ENCODE results near the gene CNTNAP5.

CNTNAP5 gene

DNA sequence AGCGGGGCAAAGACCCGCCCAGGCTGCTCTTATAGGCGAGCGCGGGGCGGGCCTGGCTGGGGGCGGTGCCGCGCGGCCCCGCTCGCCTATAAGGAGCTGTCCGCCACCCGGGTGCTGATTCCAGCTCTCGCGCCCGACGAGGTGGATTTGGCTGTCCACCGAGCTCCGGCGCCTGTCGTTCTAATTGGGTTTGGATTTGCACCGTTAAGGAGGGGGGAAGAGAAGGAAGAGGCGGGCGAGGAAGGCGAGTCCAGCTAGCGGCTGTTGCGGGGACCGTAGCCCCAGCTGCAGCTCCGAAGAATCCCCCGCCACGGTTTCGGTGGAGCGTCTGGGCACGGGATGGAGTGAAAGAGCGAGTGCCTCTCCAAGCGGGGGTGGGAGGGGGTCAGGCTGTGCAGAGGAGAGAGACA is at the start of gene CNTNAP5:
CNTNAP5 (plus strand) TSS at position 117 of the 410 bp plus-strand sequence. CDS start 364 bp downstream, outside the sequence.
- no peak for DNase-seq

DNA sequence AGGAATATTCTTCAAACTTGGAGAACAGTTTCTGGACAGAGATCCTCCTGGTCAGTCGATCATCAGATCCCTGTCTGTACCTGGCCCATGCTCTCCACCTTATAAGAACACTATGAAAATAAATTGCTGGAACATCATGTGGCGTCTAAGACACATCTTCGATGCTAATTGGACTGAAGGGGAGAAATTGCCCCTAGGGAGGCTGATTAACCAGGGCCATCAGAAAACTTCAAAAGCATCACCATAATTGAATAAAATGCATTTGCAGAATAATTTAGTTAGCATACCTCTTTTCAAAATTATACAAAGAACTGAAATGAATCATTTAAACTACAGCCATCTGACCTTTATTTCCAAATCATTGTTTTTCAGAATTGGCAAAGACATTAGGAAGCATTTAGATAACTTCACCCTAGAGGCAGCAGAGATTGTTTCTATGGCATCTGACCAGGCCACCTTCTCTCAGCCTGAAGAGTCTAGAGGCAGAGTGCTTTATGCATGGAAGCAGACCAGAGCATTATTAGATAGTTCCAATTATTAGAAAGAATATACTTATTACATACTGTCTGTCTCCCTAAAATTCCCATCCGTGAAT is 48.9 kb upstream of the CNTNAP5 start:
- DNase-seq, result no peak

DNA sequence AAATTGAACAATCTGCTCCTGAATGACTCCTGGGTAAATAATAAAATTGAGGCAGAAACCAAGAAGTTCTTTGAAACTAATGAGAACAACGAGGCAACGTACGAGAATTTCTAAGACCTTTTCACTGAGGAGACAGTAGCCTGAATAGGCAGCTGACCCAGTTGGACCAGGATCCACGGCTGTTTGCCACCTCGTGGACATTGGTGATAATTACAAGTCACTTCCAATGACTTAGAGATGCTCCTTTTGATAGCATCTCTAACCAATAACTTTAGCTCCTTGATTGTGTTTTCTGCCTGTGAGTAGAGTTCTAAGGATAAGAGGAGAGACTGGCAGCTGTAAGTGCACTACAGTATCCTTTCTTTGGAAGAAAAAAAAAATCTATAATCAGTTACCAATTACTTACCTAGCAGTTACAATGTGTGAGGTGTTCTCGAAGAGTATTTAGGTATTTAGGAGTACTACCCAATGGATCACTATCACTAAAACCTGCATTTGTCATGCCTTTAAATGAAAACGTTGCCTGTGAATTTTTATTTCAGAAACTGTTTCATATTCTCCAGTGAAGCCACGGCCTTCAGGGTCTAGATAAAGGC is 31.3 kb upstream of the CNTNAP5 start:
- DNase-seq, result no peak

DNA sequence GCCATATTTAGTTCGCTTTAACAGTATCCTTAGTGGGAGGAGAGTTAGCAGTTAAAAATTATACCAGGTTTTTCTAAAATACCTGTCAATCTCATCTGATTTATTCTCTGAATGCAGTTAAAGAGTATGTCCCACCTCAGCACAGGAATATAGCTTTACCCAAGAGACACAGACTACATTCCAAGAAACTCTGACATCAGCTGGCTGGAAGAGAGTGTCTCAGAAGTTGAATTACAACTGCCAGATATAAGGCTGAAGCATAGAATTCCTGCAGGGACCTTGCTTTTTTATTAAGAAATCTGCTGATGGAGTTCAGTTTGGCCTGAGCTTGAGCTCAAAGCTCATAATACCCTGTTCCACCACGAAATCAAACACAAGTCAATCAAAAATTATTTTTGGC is 25.4 kb upstream of the CNTNAP5 start:
- DNase-seq, result no peak

DNA sequence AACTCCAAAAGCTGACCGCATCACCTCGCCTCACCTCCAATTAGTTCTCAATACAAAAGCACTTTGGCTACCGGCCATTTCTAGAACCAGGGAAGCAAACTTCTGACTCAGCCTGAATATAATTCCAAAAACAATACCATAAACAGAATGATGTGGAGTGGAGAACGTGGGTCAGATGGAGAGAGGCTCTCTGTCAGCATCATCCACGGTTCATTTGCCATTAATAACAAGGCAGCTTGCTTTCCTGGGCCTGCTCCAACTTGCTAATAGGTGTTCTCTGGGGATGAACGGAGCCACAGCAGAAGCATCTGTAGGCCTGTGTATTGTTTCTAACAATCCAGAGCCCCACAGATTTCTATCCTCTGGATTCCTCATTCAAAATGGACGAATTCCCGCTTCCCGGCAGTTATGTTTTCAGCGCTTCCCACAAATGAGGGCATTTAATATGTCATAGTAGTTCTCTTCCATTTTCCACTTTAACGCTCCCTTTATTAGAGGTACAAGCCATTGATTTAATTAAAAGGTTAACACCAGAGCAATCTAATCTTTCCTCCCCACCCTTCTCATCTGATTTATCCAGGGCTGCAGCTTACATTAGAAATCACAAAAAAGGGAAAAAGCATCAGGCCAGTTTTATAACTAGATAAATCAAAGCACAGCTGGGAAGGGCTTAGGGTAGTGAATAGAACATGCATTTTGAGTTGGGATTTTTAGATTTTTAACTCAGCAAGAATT is 23.2 kb upstream of the CNTNAP5 start:
- DNase-seq, result no peak

DNA sequence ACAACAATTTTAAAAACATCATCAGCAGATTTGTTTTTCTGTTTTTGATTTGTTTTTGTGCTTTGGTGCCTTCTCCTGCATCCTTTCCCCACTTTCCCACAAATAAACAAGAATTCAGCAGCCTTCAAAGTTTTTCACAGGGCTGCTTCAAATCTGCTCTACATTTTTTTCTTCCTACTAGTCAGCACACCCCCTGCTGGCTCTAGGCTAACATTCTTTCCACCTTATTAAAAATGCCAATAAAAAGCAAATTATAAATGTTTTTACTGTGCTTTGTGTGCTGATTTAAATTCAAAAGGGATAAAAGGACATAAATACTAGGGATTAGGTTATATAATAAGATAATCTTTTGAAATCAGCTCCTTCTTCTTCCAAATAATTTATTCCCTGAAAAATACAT is 6.2 kb upstream of the CNTNAP5 start:
- no peak for DNase-seq

DNA sequence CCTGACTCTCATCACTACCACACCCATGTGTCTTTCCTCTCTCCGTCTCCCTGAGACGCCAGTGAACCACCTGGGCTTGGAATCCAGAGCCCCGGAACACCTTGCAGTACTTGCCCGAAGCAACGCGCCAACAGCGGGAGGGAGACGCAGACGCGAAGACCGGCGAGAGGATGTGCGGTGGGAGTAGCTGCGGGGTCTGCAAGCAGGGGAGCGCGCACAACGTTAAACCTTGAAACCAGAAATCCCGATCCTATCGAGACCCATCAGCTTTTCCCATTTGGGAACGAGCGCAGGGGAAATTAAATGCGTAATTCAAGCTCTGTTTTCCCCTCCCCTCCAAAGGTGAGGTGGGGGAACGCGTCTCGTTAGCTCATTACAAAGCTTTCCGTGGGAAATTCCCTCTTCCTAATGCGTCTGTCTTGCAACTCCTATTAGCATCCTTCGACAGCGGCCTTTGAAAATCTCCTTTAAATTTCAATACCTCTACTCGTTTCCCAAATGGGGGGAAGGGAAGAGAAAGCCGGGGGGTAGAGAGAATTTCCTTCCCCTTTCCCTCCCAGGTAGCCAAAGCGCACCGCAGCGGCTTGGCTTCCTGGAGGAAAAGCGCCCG is 421 bp upstream of the CNTNAP5 start:
- no peak for DNase-seq

DNA sequence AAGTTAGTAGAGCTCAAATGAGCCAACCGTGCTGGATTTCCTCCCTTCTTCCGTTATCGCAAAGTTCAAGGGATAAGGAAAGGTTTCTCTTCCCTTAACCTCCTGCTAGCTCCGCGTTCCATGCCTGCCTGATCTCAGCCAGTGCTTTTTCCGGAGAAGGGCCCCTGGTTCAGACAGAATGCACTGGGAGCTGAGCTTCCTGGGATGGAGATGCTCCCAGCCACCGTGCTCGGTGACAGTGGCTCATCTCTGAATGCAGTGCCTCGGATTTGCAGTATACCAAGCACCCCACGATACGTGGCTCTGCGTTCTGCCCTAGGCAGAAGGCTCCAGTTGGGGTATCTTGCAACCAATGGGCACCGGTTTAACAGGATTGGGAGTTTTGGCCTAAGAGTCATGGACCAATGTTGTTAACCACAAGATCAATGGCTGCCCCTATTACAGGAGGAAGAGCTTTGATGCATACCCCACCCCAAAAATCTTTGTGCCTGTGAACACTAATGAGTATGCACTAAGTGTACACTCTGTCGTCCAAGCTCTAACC is 876 bp downstream of the CNTNAP5 start:
- no peak for DNase-seq

DNA sequence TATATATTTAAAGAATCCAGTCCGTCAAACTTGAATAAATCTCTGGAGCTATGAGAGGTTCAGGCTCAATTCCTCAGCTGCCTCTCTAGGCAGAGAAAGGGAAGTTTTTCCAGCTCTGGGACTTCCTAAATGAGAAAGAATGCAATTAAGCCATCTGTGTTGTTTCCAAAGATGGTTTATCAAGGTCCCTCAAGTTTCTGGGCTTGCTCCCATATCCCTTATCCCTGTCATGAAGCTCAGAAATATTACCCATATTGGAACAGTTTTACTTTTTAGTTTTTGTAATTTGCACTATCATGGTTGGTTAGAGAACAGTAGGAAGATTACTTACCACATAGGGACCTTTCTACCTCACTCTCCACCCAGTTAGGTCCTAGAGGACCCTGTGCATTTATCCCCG is 1.4 kb downstream of the CNTNAP5 start:
- DNase-seq, result no peak

DNA sequence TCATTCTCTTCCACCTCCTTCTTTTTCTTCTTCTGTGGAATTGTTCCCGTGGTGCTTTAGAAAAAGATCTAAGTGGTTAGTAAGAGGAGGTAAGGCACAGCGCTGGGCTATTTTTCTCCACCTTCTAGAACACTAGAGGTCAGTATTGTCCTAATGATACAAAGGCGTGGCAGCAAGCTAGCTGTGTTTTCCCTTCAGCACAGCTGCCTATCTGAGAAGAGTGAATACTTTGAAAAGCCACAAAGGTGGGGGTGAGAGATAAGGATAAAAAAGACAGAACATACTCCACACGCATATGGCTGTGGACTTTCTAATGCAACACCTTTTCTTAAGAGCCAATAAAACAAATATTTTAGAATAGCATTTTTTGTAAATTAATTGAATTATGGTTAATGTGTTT is 2.1 kb downstream of the CNTNAP5 start:
- DNase-seq, result no peak

DNA sequence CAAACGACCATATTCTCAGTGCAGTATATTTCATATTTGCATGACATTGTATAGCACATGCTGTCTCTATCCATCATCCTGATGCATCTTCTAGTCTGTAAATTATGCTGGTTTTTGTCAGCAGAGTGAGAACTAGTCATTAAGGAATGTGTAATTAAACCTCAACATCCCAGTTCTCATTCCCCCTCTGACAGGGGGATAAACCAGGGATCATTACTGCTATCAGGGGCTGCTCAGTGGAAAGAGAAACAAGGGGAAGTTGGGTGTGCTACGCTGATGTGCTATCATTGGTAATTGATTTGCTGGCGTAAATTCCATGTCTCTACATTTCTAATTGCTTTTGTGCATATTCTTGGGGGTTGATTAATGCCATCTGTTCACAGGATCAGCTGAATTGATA is 7.7 kb downstream of the CNTNAP5 start:
- no peak for DNase-seq

DNA sequence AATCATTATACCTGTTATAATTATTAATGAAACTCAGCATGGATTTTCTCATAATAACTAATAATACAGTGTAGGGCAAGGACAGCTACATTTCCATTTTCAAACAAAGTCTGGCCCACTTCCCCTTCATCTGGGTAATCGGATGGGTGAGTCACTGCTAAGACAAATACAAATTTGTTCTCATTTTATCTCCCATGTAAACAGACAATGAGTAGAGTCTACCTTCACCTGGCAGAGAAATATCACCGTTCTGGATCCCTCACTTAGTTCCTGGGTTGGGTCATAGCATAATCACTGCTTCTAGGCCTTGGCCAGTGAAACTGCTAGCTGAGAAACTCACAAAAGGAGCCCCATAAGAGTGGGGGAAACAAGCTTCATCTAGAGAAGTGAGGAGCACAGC is 9.2 kb downstream of the CNTNAP5 start:
- DNase-seq, result no peak

DNA sequence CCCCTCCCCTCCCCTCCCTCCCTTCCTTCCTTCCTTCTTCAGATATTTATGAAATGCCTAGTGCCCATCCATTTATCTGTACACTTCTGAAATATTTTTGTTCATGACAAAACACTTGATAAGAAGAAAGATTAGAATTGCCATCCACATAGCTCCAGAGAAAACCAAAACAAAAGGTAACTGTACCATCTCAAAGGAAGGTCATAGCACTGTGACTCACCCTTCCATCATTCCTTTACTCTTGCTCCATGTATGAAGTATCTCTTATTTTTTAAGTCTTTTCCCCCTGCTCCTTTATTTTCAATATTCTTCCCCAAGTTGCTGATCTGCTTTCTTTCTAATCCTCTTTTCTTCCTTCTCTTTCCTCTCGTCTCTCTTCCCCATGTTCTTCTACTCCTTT is 9.9 kb downstream of the CNTNAP5 start:
- DNase-seq, result no peak

DNA sequence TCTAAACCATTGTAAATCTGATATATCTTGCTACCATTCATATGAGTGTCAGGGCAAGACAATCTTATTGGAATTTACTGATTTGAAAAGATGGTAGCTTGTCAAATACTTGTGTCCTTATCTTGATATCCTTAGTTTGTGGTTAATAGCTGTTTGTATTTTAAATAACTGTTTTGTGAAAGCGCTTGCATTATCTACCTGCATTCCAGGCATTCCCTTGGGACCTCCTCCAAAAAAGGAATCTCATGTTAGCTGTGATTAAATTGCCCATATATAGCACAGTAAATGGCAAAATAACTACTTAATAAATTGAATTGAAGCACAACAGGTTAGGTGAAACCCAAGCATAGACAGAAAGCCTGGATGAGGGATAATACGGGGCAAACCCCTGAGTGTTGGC is 13.9 kb downstream of the CNTNAP5 start:
- DNase-seq, result no peak

DNA sequence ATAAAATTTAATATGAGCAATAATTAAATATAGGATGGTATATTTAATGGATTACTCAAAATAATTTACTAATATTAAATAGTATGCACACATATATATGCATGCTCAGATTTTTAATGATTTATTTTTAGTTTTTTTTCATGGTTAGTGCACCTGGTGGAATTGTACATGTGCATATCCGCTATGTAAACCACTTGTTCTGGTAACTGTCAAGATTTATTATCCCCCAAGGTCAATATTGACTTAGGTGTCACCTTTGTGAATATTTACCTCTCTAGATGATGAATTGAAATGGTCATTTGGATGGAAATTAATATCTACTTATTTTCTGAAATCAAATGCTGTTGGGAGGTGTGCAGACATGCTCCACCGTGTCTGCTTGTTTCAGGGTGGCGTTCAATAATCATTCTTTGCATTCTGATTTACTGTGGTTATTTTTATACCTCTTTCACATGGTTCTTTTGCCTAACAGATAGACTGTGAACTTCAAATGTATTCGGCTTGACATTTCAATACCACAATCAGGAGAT is 14.7 kb downstream of the CNTNAP5 start:
- DNase-seq, result no peak

DNA sequence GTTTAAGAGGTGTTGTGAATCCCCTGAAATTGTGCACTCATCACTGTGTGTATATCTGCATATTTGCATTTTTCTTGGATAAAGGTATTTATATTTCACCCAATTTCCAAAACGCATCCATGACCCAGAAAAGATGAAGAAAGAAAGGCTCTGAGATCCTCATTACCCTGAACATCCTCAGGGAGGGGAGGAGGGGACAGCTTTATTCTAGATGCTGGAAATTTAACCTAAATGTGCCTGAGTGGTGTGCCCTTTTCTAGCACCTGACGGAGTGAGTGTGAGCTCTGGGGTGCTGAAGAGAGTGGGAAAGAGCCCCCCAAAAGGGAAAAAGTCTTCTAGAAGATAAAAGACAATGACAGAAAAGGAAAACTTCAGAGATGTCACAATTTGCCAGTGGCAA is 20.8 kb downstream of the CNTNAP5 start:
- no peak for DNase-seq

DNA sequence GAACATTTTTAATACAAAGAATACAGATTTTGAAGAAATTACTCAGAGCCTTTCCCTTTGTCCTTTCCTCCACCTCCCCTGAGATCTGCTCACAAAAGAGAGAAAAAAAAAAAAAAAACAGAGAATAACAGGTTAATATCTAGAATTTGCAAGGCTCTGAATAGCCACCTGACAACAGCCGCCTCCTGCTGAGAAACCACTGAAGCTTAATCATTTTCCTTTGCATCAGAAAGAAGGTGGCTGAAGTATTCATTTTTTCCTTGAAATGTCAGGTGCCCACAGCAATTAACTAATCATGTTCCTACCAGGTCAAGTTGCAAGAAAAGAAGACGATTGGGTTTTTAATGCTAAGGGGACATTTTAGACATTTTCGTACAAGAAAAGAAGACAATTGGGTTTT is 21.2 kb downstream of the CNTNAP5 start:
- DNase-seq, result no peak

DNA sequence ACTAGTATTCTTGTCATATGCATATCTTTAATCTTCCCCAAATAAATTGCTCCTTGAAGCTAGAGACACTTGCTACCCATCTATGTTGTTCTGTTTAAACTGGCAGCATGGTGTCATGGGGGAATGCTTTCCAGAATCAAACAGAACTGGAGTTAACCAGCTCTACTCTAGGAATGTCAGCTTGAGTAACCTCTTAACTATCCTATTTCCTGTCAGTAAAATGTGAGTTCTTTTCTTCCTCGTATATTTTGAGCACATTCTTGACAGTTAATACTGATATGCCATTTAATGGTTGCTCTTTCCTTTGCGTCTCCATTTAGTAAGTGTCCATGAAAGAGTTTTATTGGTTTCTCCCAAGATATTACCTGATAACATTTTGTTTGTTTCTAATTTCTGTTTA is 23.0 kb downstream of the CNTNAP5 start:
- no peak for DNase-seq

DNA sequence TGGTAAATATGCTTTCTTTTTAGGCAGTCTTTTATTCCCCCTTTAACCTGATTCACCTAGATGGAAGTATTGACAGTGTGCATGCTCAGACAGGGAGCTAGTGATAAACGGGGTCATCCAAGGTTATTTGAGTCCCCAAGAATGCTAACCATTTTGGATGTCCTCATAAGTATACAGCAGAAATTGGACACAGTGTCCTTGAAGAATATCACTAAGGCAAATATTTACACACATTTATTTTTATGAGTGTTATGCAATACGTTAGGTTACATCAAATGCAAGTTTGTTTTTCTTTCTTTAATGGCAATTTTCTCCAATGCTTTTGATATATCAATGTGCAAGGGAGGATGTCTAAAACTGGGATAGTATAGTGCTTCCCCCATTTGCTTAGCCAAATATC is 23.6 kb downstream of the CNTNAP5 start:
- no peak for DNase-seq

DNA sequence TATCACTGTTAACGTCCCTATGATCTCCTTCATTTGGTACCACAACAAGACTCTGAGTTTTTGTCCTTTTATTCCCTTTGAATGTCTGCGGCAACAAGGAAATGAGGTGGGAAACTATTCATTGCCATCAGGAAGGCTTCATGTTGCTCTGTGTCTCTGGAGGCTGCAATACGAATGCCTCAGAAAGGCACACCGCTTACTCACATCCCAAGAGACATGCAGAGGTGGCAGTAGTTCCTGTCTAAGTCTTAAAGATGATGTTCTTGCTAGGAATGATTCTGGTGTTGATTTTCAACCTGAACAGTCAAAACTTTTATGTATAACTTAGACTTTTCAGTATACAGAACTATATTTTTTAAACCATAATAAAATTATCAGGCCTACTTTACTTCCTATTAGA is 24.0 kb downstream of the CNTNAP5 start:
- DNase-seq, result no peak

DNA sequence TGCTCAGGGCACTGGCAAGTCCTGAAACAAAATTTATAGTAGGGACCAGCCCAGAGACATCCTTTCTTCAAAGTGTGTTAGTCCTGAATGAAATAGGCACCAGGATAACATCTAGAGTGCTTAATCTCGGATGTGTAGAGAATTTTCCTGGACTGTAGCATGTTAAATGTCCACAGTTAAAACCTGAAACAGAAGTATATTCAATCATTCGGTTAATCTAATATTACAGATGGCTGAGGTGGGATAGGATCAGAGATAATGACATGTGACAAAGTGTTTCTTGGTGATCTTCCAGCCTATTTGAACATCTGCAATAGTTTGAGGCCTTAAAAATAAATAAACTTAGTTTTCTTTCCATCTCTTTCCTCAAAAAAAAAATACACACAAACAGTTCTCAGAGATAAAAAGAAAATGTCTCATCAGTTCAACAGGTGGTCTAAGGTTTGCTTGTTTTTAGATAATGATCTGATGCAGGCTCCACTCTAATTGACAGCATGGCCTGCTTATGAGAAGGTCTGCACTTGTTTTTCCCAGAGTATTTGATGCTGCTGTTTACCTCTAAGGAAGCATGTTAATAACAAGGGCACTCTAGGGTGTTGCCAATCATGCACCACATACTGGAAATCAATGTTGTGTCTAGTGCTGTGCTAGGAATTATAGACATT is 25.9 kb downstream of the CNTNAP5 start:
- DNase-seq, result no peak

DNA sequence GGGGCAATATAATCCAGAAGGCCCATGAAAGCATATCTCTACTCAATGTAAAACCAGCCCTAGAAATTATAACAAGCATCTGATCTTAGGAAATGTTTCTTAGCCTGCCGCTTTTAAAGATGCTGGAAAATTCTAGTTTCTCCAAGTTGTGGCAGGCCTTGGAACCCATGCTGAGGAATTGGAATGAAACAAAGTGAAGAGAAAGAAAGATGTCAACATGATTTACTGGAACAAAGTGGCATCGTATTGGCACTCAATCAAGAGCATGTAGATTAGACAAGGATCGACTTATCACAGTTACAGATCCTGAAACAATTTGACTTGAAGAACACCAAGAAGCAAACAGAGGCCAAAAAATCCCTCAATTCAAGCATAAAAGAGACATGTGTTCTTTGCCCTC is 28.7 kb downstream of the CNTNAP5 start:
- DNase-seq, result no peak

DNA sequence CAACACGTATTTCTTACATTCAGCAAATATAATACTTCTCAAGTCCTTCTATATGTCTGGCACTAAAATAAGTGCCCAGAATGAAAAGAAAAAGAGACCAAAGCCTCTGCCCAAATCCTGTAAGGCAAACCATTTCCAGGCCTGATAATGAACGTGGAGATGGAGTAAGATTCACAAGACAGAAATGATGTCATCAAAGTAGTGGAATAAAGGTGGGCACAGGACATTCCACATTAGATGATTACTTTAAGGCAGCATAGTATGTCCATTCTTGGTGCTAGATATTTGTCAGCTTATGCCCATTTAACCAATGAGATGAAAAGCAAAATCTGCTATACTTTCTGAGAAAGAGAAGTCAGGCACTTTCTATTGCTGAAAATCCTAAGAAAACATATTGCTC is 38.5 kb downstream of the CNTNAP5 start:
- no peak for DNase-seq

All from cerebellar nuclear complex (tissue), 1 donor.